ENCODE data around the gene N4BP2.
A peak's percentile ranks its signal among the peaks of the same experiment; 100 is the strongest.

Gene N4BP2

DNA sequence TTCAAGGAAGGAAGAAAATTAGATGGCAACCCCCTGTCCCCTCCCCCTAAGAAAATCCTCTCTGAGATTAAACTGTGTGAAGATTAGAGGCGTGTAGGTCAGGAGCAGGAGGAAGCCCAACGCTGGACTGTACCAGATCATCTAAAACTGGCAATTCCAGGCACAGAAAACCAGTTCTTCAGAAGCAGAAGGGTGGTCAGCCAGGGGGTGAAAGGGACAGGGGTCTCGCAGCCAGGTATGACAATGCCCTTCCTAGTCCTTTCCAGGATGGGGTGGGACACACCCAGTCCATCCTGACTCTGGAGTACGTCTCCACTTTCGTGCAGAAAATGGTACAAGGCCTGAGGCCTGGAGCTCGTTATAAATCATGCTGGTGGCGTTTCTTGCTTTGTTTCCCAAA, 136.9 kb downstream of the N4BP2 start:
- DNase-seq = no peak

DNA sequence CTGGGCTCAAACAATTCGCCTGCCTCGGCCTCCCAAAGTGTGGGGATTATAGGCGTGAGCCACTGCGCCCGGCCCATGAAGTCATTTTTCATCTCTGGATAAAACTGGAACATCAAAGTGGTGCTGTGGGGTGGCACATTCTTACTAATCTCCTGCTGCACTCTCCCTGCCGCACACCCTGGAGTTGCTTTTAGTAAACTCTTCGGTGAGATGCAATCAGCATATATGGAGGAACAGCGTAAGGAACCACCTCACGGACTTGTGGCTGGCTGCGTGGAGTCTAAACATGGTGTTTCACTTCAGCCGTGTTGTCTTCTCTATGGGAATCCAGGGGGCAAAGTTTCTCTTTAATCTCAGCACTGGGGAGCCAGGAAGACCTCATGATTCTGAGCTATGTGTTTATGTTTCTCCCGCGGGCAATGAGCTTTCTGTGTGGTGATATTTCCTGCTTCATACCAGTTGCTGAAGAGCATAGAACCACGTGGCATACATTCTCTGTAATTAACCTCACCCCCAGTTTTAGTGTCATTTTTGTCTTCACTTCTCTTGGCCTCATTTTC, 138.0 kb downstream of the N4BP2 start:
- no peak for DNase-seq

DNA sequence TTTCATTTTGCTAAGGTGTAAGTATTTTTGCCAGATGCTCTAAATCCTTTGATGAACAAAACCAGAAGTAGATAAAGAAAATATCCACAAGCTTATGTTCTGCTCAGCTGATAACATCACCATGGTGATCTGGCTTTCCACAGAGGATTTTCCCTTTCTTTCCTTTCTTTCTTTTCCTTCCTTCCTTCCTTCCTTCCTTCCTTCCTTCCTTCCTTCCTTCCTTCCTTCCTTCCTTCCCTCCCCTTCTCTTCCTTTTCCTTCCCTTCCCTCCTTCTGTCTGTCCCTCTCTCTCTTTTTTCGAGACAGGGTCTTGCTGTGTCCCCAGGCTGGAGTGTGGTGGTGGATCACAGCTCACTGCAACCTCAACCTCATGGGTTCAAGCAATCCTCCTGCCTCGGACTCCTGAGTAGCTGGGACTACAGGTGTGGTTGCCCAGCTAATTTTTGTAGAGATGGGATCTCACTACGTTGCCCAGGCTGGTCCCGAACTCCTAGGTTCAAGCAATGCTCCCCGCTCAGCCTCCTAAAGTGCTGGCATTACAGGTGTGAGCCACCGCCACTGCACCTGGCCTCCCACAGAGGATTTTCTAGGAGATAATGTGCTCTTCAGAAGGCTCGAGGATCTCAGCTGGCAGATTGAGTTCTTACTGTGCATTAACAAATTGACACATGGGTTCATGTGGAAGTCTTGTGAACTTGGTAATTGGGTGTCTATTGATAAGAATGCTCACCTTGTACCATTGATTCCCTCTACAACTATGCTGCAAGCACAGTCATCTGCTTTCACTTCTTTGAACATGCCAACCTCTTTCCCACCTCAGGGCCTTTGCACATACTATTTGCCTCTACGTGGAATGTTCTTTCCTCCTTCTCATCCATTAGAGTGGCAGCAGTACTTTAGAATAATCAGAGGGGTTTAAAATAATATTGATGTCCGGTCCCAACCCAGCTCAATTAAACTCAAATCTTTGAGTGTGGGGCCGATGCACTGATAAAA, 138.8 kb downstream of the N4BP2 start:
- DNase-seq = no peak

DNA sequence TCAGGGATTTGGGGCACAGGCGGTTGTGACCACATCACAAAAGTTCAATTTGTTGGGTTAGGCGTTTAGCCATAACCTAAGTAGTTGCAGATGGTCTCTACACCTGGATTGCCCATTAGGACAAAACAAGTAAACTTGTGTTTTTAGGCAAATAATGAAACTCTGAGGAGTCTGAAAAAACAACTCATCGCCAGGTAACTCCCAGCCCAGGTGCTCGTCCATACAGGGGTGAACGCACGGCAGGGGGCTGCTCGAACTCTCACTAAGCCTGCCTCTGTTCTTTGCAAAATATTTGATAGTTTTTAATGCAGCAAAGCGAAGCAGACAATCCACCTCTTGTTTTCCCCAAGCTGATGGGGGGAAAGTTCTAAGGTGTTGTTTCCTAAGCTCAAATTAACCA, 139.6 kb downstream of the N4BP2 start:
- no peak for DNase-seq

DNA sequence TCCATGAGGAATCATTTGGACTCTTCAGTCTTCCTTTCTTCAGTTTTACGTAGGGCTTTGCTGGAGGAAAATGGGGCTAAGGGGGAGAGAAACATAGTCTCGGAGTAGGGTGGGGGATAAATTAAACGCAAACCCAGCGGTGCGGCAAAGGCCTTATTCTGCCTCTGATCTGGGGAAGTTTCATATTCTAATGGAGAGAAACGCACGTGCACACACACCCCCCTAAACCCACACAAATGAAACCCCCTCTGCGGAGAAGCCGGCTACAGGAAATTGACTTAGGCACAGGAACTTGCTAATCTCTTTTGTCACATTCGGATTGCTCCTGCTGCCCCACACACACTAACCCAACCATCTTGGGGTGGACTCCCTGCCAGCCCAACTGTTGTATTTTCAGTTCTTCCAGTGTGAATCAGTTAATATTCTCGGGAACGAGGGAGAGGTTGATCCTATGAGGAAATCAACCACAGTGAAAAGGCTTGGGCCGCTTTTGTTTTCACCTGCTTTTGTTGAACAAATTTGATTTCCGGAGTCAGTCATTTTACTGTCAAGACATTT, 140.2 kb downstream of the N4BP2 start, which contains the start of gene RHOH:
TSS of gene RHOH (plus strand) at position 308 of the 558 bp plus-strand sequence. CDS start 46,356 bp downstream, outside the sequence.
- no peak for DNase-seq

- no peak for DNase-seq
Measured at GRCh38 chr4:40197879-40198689, 141.4 kb downstream of the N4BP2 start.

DNA sequence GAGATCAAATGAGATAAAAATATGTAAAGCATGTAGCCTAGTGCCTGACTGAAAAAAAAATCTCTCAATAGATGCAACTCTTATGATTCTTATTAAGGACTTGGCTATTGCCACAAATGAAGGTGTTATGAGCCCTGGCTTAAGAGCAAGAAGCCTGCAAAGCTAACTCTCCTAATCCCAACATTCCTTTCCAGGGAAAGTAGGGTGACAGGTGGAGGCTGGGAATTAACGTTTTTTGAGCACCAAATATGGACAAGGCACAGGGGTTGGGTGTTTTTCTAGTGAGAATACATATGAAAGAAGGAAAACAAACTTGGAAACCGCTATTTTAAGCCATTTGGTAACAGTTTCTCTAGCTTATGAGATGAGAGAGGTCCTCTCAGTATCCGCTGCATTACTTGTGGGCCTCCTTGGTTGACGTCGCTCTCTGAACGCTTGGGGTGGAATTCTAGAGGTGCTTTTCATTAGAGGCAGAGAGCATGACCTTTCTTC, 142.6 kb downstream of the N4BP2 start:
- DNase-seq = no peak

GRCh38 chr4:40199999-40200874, 143.6 kb downstream of the N4BP2 start:
- DNase-seq = no peak

DNA sequence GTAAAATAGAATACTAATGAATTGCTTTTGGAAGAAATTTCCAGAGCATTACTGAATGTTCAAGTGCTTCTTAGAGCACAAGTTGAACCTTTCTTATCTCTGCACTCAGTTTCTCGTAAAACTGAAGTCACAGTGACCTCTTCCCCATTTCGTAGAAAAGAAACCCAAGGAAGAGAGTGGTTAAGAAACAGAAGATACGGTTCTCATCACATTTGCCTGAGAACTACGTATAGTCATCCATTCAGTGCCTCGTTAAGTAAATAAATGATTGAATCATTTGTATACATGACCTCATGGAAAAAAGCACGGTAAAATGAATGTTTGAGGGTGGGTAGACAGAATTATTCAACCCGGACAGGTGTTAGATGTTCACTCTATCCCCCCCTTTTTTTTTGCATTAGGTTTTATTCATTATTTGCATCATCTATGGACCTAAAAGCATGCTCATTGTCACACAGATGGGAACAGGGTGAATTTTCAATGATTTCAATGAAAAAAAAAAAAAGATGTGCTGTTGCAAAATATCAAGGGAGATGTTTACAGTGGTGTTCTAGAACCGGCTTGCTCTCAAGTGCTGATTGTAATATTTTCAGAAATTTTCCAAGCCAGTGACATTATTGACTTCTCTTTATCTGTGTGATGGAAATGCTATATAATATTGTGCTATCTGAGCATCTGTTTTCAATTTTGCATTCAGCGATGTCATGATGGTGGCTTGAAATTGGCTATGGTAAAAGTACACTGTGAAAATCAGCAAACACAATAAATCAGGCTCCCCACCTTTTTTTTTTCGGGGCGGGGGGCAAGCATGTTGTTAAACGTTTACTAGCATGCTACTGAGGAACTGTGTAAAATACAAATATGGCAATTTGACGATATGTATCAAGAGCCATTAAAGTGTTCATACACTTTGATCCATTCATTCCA, 144.5 kb downstream of the N4BP2 start:
- DNase-seq = peak; percentile 38

- DNase-seq = no peak
Measured at GRCh38 chr4:40201898-40202297, 145.2 kb downstream of the N4BP2 start.

DNA sequence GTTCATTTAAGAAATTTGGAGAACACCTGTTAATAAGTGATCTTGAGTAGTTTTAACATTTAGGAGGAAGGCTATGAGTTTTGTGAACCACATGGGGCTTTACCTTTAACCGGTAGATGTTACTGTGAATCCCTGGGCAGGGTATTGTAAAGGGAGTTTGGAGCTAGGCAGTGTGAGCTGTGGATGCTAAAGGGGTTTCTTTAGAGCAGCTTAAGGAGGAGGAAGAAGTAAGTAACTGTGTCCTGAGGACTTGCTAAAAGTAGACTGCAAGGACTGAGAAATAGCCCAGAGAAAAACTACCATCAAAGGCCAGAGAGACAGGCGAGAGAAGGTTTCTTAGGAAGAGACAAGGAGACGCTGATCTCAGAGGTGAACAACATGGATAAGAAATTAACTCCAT, 145.8 kb downstream of the N4BP2 start:
- no peak for DNase-seq

DNA sequence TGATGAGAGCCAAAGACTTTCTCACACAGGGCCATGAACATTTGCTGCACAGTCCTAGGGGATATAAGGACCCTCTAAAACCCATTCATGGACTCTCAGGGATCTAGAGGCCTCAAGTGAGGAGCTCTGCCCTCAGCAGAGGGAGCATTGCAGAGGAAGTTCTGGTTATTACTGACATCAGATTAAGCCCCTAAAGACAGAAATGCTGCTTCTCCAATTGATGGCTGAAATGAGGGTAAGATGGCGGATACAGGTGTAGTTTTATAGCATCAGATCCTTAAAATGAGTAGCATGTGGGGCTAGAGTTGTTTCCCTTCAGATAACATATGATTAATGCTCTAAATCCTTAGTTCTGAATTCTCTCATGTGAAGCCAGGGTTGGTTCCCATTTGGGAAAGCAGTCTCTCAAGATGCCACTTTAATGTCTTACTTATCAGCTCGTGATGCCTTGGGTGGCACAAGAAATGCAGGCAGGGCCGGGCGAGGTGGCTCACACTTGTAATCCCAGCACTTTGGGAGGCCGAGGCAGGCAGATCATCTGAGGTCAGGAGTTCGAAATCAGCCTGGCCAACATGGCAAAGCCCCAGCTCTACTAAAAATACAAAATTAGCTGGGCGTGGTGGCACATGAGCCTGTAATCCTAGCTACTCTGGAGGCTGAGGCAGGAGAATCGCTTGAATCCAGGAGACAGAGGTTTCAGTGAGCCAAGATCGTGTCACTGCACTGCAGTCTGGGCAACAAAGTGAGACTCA, 148.0 kb downstream of the N4BP2 start:
- DNase-seq = no peak

GRCh38 chr4:40205259-40206198, 148.9 kb downstream of the N4BP2 start:
- DNase-seq = no peak

- DNase-seq = no peak
Measured at GRCh38 chr4:40206426-40206825, 149.8 kb downstream of the N4BP2 start.

Measured in NCI-H774 (cell line).